HEK293T (cell line): ENCODE measurements around the gene PRSS57.

Experiments
- CTCF ChIA-PET: fragments of 350-600 bp; formaldehyde crosslinking; extraction: SDS; loops from one replicate; lab custom pipeline; 2021; ENCODE audit warnings: antibody characterized with exemption, inconsistent platforms; lab: Yijun Ruan, JAX
- POLR2A ChIA-PET: fragments of 350-600 bp; formaldehyde crosslinking; extraction: SDS; loops from one replicate; lab custom pipeline; 2020; ENCODE audit warnings: antibody characterized with exemption, inconsistent platforms; lab: Yijun Ruan, JAX
- DNase-seq: peaks from one replicate; pipeline ENCODE4 v3.0.0; 2012; ENCODE audit warnings: mixed read lengths; ENCODE audit errors: extremely low spot score
- ARNT ChIP-seq: fragments of 450-650 bp; IDR thresholded peaks from 2 replicates; pipeline ENCODE4 v1.6.1; 2017; ENCODE audit warnings: mild to moderate bottlenecking
- BHLHE40 ChIP-seq: fragments of 450-650 bp; IDR thresholded peaks from 2 replicates; pipeline ENCODE4 v1.6.1; 2016; ENCODE audit warnings: mild to moderate bottlenecking, moderate library complexity, borderline replicate concordance
- CTBP1 ChIP-seq: fragments of 450-650 bp; IDR thresholded peaks from 2 replicates; pipeline ENCODE4 v1.6.1; 2016; ENCODE audit warnings: borderline replicate concordance
- ELF4 ChIP-seq: fragments of 450-650 bp; IDR thresholded peaks from 2 replicates; pipeline ENCODE4 v1.6.1; 2017; ENCODE audit warnings: antibody characterized with exemption
- FOXA1 ChIP-seq: fragments of 450-650 bp; IDR thresholded peaks from 2 replicates; pipeline ENCODE4 v1.6.1; 2016; ENCODE audit warnings: mild to moderate bottlenecking
- FOXK2 ChIP-seq: fragments of 450-650 bp; IDR thresholded peaks from 2 replicates; pipeline ENCODE4 v1.6.1; 2016; ENCODE audit warnings: mild to moderate bottlenecking
- FOXM1 ChIP-seq: fragments of 450-650 bp; IDR thresholded peaks from 2 replicates; pipeline ENCODE4 v1.6.1; 2017; ENCODE audit warnings: mild to moderate bottlenecking, borderline replicate concordance
- HDGF ChIP-seq: fragments of 450-650 bp; IDR thresholded peaks from 2 replicates; pipeline ENCODE4 v1.6.1; 2017; ENCODE audit warnings: antibody characterized with exemption, borderline replicate concordance
- L3MBTL2 ChIP-seq: fragments of 450-650 bp; conservative IDR thresholded peaks from 2 replicates; pipeline ENCODE4 v1.6.1; 2016; ENCODE audit warnings: mild to moderate bottlenecking
- LEF1 ChIP-seq: fragments of 450-650 bp; IDR thresholded peaks from 2 replicates; pipeline ENCODE4 v1.6.1; 2017; ENCODE audit warnings: mild to moderate bottlenecking, borderline replicate concordance
- NFRKB ChIP-seq: fragments of 450-650 bp; IDR thresholded peaks from 2 replicates; pipeline ENCODE4 v1.6.1; 2016; ENCODE audit warnings: mild to moderate bottlenecking, moderate library complexity
- PKNOX1 ChIP-seq: fragments of 450-650 bp; IDR thresholded peaks from 2 replicates; pipeline ENCODE4 v1.6.1; 2016
- SP1 ChIP-seq: fragments of 450-650 bp; IDR thresholded peaks from 2 replicates; pipeline ENCODE4 v1.6.1; 2017
- SUZ12 ChIP-seq: fragments of 450-650 bp; IDR thresholded peaks from 2 replicates; pipeline ENCODE4 v1.6.1; 2016; ENCODE audit warnings: mild to moderate bottlenecking
- TARDBP ChIP-seq: fragments of 450-650 bp; IDR thresholded peaks from 2 replicates; pipeline ENCODE4 v1.6.1; 2016
- ZNF384 ChIP-seq: fragments of 450-650 bp; IDR thresholded peaks from 2 replicates; pipeline ENCODE4 v1.6.1; 2016

The PRSS57 gene

GRCh38 chr19:664913-665443 is 30.3 kb downstream of the PRSS57 start:
- CTCF ChIA-PET: no interaction called here
- POLR2A ChIA-PET: no interaction called here
- peak; percentile 86 for DNase-seq
- TF ChIP-seq ELF4 (no peak), ZNF384 (peak; percentile 85), L3MBTL2 (peak; percentile 82)

DNA sequence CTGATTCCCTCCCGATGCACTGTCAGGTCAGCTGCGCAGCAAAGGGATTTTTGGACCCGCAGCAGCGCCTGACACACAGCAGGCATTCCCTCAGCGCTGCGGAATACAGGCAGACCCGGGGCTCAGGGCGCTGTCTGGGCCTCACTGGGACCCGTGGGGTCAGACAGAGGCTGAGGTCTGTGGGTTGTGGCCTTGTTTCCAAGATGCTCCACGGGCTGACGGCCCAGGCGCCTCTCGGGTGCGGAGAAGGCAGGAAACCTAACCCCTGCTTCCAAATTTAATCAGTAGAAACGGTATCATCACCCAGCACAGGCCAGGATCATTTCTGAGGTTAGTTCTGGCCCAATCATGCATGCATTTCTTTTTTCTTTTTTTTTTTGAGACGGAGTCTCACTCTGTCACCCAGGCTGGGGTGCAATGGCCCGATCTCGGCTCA is 31.6 kb downstream of the PRSS57 start:
- ChIA-PET POLR2A (interaction anchor here (0.6 to 1.8 kb wide), 13 partner anchors 9 to 132 kb away, joined by 3 to 9 read pairs (median 4); partner anchors contain the start of genes CDC34, FSTL3 and POLRMT), CTCF (interaction anchor here (0.5 to 1.5 kb wide), 4 partner anchors 15 to 112 kb away, joined by 3 to 6 read pairs (median 4); no protein-coding TSS in a partner anchor)
- TF ChIP-seq SUZ12: no peak
- no peak for TF ChIP-seq PKNOX1
- TF ChIP-seq TARDBP: no peak
- no peak for TF ChIP-seq CTBP1
- no peak for TF ChIP-seq HDGF
- TF ChIP-seq LEF1: no peak
- TF ChIP-seq ZNF384: no peak
- no peak for TF ChIP-seq NFRKB
- TF ChIP-seq FOXA1: no peak
- no peak for TF ChIP-seq ARNT
- TF ChIP-seq BHLHE40: no peak
- no peak for TF ChIP-seq L3MBTL2
- no peak for TF ChIP-seq SP1
- no peak for TF ChIP-seq ELF4
- TF ChIP-seq FOXM1: no peak
- no peak for TF ChIP-seq FOXK2
- DNase-seq: no peak

DNA sequence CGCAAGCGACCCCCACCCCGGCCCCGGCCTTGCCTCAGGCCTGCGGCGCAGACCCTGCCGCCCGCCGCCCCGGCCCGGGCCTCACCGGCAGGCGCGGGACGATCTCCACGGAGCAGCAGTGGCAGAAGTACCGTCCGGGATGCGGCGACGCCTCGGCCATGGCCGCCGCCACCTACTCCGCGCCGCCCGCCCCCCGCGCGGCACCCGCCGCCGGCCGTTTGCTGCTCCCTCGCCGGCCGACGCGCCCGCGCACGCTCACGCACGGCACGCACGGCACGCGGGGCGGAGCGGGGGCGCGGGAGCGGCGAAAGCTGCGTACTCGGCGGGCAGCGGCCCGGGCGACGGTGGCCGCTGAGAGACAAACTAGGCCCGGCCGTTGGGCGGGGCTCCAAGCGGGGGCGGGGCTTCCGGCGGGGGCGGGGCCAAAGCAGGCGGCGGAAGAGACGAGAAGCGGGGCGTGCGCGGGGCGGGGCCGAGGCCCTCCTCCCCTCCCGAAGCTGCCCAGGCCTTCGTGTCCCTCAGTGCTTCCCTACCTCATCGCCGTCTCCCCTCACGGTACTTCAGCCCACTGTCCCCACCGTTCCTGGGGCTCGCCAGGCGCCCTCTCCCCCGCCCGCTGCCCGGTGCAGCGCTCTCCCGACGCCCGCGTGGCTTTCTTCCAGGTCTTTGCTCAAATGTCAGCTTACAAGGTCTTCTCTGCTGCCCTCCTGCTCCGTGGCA is 32.1 kb downstream of the PRSS57 start, which contains the start of gene RNF126:
RNF126 (minus strand) TSS at position 253 of the 720 bp plus-strand sequence; CDS start at position 160, 93 bp downstream.
- TF ChIP-seq HDGF (0 out of 2 replicates have a peak, but pooled peaks have one; percentile 78), CTBP1 (no peak), ELF4 (no peak), TARDBP (no peak), ARNT (peak; percentile 60), FOXA1 (no peak), FOXK2 (no peak), BHLHE40 (no peak), FOXM1 (peak; percentile 55; the same call in 1 of the 2 replicates), NFRKB (no peak), SP1 (no peak), L3MBTL2 (peak; percentile 66), PKNOX1 (no peak), ZNF384 (no peak), LEF1 (no peak), SUZ12 (no peak)
- peak; percentile 94 for DNase-seq
- POLR2A ChIA-PET: interaction anchor here (0.6 to 1.8 kb wide), 13 partner anchors 9 to 131 kb away, joined by 3 to 9 read pairs (median 4); partner anchors contain the start of genes CDC34, FSTL3 and POLRMT
- CTCF ChIA-PET: interaction anchor here (0.5 to 1.5 kb wide), 3 partner anchors 16 to 71 kb away, joined by 3 to 6 read pairs (median 3); no protein-coding TSS in a partner anchor

GRCh38 chr19:662207-662961 is 32.9 kb downstream of the PRSS57 start:
- CTCF ChIA-PET: interaction anchor here (1.5 kb wide), 1 partner anchor 72 kb away, joined by 6 read pairs; no protein-coding TSS in a partner anchor
- peak; percentile 48 for DNase-seq

More at GRCh38 chr19:662207-662961, 32.9 kb downstream of the PRSS57 start:
- TF ChIP-seq ELF4: peak; percentile 37; the same call in 1 of the 2 replicates
- TF ChIP-seq CTBP1: no peak
- TF ChIP-seq TARDBP: no peak
- TF ChIP-seq PKNOX1: no peak
- TF ChIP-seq NFRKB: no peak
- TF ChIP-seq ARNT: no peak
- no peak for TF ChIP-seq SP1
- no peak for TF ChIP-seq BHLHE40
- no peak for TF ChIP-seq ZNF384
- TF ChIP-seq L3MBTL2: peak; percentile 28; the same call in 1 of the 2 replicates
- TF ChIP-seq HDGF: no peak
- POLR2A ChIA-PET: interaction anchor here (0.8 to 1.8 kb wide), 8 partner anchors 8 to 131 kb away, joined by 3 to 9 read pairs (median 4); partner anchors contain the start of genes CDC34, FSTL3 and POLRMT
